ENCODE data around the gene INPP5F.

DNA sequence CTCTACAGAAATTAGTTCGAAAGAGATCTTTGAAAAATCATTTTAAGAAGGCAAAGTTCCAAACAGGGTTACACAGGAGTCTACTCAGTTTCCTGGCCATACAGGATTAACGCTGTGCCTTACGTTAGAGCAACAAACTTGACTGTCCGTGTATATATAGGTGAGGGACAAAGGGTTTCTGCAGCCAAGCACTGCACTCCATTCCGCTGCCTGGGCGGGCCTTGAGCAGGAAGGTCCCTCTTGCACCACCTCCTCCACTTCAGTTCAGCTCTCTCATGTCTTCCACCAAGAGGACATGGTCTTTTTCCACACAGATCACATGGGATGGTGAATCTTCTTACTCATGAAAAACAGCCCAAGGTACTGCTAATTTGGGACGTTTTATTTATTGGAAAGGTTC is 103.6 kb downstream of the INPP5F start:
- TF ChIP-seq NFRKB (IDR thresholded peaks at IDR 0.05), result no peak
- TF ChIP-seq HDGF (IDR thresholded peaks at IDR 0.05; ENCODE audit: borderline replicate concordance), result no peak
- TF ChIP-seq ARNT (IDR thresholded peaks at IDR 0.05), result no peak
- TF ChIP-seq ZNF384 (IDR thresholded peaks at IDR 0.05), result no peak
- no peak for TF ChIP-seq SP1 (IDR thresholded peaks at IDR 0.05)
- no peak for TF ChIP-seq CTBP1 (IDR thresholded peaks at IDR 0.05; ENCODE audit: borderline replicate concordance)
- TF ChIP-seq PKNOX1 (IDR thresholded peaks at IDR 0.05), result no peak

Data from HEK293T (cell line).